Right ventricle myocardium inferior (tissue), 1 donor: Measurements from ENCODE around the gene NSMCE4A. TPM values are rescaled to one million over a fixed set of nuclear protein-coding genes. Genes with fewer than 3 reads are reported as not detected.
"Not testable (repeated sequence)": the region's sequence is repeated elsewhere in the genome, so short reads cannot be mapped to it uniquely, and the experiment has no call there.

ENCODE experiments used
- ATAC-seq: fragments of 200-7000 bp; cut with Tn5 transposase; one replicate; pipeline ENCODE4 v1.9.1; 2020; ENCODE audit warnings: mild to moderate bottlenecking, moderate library complexity
- DNase-seq: peaks from one replicate; pipeline ENCODE4 v3.0.0; 2021; ENCODE audit errors: missing footprints
- intact Hi-C: fragments of 100-400 bp; cut with DNase I; formaldehyde crosslinking; loops from one replicate; pipeline ENCODE4 v1.11.0; 2022
- long read RNA-seq: library from polyadenylated mRNA; unstranded; transcript quantifications from one replicate; pipeline ENCODE4 v2.0.0, GENCODE V29; 2021
- total RNA-seq: library from RNA; stranded (reverse); fragmentation: NEBNext Ultra II Directional; extraction: Animal tissue kit (Norgen Biotek cat#: 25700); gene quantifications from one replicate; pipeline ENCODE4 v1.2.1, GENCODE V29; 2021
- donor health status: DM: no; HTN: yes; CAD: no; lungs with severe emphysema.

The NSMCE4A gene, protein sequence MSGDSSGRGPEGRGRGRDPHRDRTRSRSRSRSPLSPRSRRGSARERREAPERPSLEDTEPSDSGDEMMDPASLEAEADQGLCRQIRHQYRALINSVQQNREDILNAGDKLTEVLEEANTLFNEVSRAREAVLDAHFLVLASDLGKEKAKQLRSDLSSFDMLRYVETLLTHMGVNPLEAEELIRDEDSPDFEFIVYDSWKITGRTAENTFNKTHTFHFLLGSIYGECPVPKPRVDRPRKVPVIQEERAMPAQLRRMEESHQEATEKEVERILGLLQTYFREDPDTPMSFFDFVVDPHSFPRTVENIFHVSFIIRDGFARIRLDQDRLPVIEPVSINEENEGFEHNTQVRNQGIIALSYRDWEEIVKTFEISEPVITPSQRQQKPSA
- 26.6 TPM for total RNA-seq
- long read RNA-seq, transcript NSMCE4A-202 (11 exons, 1,394 nt), result major isoform, 13 of 18 reads
- long read RNA-seq, partial matches to known transcripts, result 0 of 18 reads
- long read RNA-seq, other reads (novel, unspliced or antisense), result 5 of 18 reads

DNA sequence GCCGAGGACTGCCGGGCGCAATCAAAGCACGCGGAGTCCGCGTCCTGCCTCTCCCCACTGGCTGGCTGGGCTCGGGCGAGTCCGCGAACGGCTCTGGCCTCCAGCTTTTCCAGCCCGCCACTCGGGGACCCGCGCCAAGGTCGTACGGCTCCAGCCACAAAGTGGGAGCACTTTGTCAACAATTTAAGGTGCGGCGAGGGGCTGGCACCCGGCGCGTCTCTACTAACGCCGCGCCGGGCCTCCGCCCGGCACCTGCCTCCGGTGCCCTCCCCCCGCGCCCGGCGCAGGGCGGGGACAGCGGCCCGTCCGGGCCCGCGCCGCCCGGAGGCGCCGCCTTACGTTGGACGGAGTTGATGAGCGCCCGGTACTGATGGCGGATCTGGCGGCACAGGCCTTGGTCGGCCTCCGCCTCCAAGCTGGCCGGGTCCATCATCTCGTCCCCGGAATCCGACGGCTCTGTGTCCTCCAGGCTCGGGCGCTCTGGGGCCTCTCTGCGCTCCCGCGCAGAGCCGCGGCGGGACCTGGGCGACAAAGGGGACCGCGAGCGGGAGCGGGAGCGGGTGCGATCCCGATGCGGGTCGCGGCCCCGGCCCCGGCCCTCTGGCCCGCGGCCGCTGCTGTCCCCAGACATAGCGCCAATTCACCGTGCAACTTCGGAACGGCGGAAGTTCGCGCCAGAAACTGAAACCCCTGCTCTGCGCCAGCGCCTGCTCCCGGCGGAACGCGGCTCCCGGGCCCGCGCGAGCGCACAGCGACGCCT is at the start of gene NSMCE4A:
NSMCE4A (minus strand) TSS at position 683 of the 760 bp plus-strand sequence; CDS start at position 631, 52 bp downstream.
- intact Hi-C loops, result loop anchor here (2.0 kb wide), 1 partner anchor 46 kb away; the partner anchor contains the start of gene ATE1
- DNase-seq, result peak; percentile 90
- peak; percentile 92 for ATAC-seq

DNA sequence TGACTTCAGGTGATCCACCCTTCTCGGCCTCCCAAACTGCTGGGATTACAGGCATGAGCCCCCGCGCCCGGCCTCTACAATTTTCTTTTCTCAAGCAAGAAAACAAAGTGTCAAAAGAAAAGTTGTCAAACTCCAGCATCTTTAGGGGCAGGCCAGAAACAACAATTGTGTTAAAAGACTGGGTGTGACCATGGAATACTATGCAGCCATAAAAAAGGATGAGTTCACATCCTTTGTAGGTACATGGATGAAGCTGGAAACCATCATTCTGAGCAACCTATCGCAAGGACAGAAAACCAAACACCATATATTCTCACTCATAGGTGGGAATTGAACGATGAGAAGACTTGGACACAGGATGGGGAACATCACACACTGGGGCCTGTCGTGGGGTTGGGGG is 48.2 kb upstream of the NSMCE4A start:
- DNase-seq, intact Hi-C loops, ATAC-seq: not testable (repeated sequence)

DNA sequence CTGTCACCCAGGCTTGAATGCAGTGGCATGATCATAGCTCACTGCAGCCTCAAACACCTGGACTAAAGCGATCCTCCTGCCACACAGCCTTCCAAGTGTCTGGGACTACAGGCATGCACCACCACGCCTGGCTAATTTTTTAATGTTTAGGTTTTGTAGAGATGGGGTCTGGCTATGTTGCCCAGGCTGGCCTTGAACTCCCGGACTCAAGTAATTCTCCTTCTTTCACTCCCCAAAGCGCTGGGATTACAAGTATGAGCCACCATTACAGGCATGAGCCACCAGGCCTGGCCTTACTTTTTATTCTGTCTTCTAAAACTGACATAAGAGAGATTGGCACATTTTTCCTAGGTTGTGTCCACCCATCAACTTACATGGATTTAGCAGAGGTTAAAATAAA is 47.3 kb upstream of the NSMCE4A start:
- intact Hi-C loops, result no loop called here
- DNase-seq, result no peak
- no peak for ATAC-seq

DNA sequence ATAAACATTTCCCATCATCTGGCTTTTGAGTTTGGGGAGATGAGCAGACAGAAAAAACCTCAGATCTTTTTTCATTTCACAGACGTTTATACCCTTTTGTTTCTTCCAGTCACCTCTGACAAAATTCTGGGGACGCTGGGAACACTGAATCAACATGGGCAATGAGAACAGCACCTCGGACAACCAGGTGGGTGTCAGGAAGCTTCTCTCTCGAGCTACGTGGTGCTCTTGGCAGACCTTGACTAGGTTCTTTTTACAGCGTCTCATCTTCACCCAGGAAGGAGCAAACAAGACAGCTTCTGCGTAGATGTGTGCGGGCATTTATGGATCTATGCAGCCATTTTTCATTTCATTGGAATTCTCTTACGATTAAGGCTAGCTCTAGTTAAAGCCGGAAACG is 46.8 kb upstream of the NSMCE4A start:
- intact Hi-C loops, result no loop called here
- DNase-seq, result no peak
- ATAC-seq, result no peak

DNA sequence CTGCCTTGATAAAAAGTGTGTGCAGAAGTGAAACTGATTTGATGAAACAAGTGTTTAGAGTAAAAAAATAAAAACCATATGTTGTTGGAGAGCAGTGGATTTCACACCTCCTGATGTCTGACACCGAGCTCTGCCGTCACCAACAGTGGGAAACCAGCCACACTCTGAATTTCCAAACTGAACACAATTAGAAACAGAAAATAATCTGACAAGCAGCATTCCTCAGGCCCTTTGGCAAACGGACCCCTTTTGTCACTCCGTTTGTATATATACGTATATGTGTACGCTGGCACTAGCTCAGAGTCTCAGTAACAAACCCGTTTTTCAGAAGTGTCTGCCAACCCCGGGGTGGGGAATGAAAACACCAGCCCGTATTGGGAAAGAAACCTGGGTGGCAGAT is 46.4 kb upstream of the NSMCE4A start:
- no peak for DNase-seq
- peak; percentile 18 for ATAC-seq
- intact Hi-C loops, result no loop called here

DNA sequence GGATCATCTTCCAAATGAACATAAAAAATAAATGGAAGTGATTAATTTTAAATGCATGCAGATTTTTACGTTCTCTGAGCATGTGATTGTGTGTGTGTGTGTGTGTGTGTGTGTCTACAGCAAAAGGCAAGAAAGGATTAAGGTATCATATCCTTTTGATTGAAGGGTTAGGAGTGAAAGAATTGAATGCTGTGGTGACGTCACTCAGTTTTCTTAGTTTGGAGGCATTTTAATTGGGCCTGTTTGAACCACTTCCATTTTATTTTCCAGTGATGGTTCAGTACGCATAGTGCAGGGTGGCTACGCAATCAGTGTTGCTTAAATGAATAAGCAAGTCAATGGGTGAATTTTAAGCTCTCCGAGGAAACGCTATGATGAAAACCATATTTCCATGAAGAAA is 45.2 kb upstream of the NSMCE4A start:
- ATAC-seq, result no peak
- intact Hi-C loops, result no loop called here
- DNase-seq, result no peak

DNA sequence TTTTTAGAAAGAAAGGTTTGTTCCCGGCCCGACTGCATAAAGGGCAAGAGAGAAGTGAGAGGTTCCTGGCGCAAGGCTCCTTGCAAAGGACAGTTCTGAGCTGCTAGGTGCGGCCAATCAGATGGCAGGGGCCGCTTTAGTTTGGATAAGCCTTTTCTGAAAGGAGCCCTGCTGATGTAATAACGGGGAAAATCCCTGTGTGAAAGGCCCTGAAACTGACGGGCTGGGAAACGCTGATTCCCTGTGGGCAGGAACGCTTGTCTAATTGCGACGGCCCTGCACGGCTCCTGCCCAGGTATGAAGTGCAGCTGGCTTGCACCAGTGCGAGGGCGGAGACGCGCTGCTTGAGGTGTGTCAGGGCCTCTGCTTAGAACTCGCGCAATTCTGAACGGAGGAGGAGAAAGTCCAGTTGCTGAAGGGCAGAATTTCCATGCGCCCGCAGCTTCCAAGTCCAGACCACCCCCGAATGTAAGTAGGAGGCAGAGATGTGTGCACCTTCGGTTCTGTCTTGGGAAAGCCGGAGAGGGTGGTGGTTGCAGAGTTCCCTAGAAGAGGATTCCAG is 44.5 kb upstream of the NSMCE4A start:
- intact Hi-C loops, result no loop called here
- peak; percentile 22 for ATAC-seq
- DNase-seq, result no peak

DNA sequence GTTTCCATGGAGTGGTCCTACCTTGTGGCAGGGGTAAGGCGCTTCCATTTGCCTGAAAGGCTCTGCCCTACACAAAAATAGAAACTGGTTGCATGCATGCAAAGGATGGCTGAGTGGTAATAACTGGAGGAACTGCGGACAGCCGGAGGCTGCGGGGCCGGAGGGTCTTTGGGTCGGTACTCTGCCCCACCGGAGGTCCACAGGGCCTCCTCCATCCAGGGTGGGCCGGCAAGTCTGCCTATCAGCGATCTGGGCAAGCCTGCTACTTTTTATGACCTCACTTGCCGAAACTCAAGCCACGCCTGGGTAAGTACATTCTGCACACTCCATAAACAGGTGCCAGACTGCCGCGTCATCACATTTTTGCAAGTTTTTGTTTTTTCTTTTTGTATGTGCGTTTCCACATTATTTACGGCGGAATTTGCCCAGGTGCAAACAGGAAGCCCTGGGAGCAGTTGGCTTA is 44.0 kb upstream of the NSMCE4A start:
- intact Hi-C loops, result no loop called here
- ATAC-seq (peak; percentile 21), DNase-seq (no peak)

DNA sequence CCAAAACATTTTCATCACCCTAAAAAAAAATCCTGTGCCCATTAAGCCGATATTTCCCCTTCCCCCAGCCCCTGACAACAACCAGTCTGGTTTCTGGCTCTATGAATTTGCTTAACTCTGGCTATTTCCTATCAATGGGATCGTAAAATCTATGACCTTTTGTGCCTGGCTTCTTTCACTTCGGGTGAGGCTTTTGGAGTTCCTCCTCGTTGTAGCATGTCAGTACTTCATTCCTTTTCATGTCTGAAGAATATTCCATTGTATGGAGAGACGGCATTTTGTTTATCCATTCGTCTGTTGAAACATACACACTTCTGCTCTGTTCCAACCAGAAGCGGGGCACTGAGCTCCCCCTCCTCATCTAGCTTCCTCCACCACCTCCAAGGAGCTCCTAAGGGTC is 43.5 kb upstream of the NSMCE4A start:
- ATAC-seq, result no peak
- intact Hi-C loops, result no loop called here

DNA sequence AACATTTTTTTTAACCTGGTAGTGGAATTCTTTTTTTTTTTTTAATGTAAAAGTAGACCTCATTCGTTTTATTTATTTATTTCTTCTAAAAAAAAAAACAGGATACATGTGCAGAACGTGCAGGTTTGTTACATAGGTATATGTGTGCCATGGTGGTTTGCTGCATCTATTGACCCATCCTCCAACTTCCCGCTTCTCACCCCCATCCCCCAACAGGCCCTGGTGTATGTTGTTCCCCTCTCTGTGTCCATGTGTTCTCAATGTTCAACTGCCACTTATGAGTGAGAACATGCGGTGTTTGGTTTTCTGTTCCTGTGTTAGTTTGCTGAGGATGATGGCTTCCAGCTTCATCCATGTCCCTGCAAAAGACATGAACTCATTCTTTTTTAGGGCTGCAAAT is 42.9 kb upstream of the NSMCE4A start:
- intact Hi-C loops, DNase-seq, ATAC-seq: not testable (repeated sequence)

More for the DNA sequence above, 43.5 kb upstream of the NSMCE4A start:
- no peak for DNase-seq

DNA sequence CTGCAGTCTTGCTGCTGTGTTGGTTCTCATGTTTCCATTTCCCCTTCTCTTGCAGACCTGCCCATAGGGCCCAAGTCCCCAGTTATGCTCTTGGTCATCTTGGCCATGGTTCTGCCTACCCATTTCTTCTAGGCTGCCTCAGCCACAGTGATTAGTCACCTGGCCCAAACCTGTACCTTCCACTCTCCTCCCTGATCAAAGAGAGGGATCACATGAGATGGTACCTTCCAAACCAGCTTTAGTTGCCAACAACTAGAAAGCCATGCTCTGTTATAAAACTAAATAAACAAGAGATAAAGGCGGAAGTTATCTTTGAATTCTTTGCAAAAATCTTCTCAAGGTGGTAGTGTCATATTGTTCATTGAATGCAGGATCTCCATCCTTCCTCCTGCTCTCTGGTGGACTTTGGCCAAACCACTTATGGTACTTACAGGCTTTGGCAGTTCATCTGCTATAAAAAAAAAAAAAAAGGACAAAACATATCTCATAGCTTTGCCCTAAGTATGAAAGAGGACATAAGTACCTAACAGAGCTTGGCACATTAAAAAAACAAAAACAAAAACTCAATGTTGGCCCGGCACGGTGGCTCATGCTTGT is 39.7 kb upstream of the NSMCE4A start:
- ATAC-seq, result peak; percentile 47
- intact Hi-C loops, result no loop called here
- DNase-seq, result no peak

DNA sequence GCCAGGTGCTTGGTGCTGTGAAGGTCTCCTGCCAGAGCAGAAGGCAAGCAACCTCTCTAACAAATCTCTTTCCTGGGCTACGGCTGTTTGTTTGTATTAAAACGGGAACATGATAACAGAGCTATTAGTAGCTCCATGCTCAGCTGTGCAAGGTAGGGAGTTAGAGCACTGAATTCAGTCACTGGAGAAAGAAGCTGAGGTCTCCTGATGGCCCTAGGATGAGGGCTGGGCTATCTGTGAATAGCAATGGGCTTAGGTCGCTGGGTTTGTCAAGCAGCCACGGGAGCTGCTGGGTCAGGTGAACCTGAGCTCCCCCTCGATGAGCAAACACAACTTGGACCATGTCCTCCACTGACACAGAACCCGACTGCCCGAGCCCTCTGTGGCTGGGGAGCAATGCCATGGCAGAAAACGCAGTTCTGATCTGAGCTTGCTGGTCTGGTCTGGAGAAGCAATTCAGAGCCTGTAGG is 38.3 kb upstream of the NSMCE4A start:
- ATAC-seq (peak; percentile 79), DNase-seq (no peak)
- intact Hi-C loops, result no loop called here

DNA sequence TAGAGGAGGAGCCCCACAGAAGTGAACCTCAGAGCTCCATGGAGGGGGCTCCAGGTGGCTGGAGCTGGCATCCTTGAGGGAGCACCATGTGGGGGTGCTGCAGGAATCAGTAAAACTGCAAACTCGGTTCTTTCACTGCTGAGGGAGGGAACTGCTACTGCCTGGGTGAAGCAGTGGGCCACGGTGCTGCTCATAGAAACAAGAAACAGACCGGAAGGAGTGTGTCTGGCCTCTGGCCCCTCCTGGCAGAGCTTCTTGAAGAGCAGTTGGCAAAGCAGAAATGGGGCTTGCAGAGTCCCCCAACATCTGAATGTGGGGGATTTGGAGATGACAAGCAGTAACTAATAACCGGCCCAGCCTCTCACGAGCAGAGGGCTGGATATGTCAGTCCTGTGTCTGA is 37.7 kb upstream of the NSMCE4A start:
- no peak for DNase-seq
- intact Hi-C loops, result no loop called here
- ATAC-seq, result no peak

DNA sequence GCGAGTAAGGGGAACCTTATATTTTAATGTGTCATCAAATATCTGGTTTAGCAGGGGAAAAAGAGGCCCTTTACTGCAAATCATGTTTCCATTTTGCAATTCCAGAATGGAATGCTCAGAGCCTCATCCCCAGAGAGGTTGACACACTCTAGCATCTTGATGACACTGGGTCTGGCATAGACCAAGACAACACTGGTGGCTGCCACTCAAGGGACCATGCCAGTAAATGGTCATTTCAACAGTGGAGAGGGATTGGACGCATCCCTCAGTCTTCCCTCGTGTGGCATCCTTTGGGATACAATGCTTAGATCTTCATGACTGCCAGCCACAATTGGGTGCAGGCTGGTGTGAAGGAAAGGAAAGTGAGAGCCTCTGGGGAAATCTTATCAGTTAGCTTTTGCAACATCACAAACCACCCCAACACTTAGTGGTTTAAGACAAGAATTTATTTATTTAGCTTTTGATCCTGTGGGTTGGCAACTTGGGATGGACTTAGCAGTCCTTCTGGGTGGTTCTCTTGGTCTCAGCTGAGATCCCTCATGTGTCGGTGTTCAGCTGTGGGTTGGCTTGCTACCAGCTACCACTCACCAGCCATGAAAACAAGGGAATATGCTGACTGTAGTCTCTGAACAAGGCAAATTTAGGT is 35.5 kb upstream of the NSMCE4A start:
- DNase-seq (no peak), ATAC-seq (no peak)
- intact Hi-C loops, result no loop called here

DNA sequence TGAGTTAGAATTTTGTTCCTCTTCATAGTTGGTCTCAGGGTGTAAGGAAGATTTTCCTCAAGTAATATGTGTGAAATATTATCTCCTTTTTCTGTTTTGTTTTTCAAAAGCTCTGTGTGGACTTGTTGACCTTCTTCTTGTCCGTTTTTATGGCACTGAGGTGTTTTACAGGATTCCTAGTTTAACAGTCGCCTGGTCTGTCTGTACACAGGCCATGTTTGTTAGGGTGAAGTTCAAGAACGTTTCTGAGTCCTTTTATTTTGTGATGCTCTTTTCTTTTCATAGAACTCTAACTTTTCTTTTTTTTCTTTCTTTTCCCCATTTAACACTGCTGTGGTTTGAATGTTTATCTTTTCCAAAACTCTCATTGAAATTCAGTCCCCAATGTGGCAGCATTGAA is 32.4 kb upstream of the NSMCE4A start:
- DNase-seq (no peak), ATAC-seq (no peak)
- intact Hi-C loops, result no loop called here

DNA sequence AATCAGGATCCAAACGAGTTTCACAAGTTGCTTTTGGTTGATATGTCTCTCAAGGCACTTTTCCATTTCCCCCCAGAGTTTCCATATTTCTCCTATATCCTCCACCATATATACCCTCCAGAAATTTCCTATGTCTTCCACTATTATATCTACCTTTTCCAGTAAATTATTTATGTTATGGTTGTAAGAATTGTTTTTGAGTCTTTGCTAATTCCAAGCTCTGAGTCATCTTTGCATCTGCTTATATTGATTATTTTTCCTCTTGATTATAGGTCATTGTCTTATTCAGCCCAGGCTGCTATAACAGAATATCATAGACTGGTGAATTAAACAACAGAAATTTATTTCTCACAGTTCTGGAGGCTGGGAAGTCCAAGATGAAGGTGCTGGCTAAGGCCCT is 26.7 kb upstream of the NSMCE4A start:
- intact Hi-C loops, result no loop called here
- DNase-seq, result no peak

DNA sequence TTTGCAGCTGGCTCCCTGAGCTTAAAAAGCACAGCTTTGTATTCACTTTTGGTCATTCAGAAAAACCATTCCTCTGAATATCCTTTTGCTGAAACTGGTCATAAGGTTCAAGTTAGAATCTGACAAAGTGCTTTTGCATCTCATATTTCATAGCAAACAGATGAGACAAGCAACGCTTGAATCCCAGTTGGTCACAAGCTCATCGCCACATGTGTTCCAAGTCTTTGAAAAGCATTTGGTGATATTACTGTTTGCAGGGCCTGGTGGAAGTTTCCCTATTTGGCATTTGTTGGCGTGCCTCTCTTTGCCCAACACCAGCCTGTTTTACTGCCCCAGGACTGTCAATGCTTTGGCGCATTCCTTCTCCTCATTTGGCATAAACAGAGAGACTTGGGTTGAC is 24.3 kb upstream of the NSMCE4A start:
- DNase-seq, result no peak
- ATAC-seq, result no peak
- intact Hi-C loops, result loop anchor here (10.0 kb wide), 1 partner anchor 116 kb away; no protein-coding TSS in a partner anchor

More for the DNA sequence above, 26.7 kb upstream of the NSMCE4A start:
- no peak for ATAC-seq

DNA sequence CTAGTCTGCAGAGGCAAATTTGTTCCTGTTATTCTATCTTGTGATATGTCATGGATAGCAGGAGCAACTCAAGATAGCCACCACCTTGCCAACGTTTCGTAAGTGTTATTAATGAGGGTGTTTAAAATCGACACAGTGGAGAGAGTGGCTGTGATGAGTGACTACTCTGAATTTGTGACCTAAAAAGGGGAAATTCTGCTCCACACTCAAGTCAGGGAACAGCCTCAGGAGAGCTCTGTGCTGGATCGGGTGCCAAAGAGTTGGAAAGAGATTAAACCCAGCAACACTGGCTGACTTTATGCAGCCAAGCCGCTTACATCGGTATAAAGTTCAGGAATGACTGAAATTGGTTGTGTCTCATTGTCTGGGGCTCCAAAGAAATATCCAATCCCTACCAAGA is 23.4 kb upstream of the NSMCE4A start:
- DNase-seq (no peak), ATAC-seq (peak; percentile 19)
- intact Hi-C loops, result loop anchor here (10.0 kb wide), 1 partner anchor 116 kb away; no protein-coding TSS in a partner anchor
